GM18517 (cell line): ENCODE data around the gene MORN2.

Experiments
- ATAC-seq: cut with Tn5 transposase; IDR thresholded peaks from one replicate; pipeline ENCODE4 v1.9.1; 2021; ENCODE audit warnings: mild to moderate bottlenecking, moderate library complexity; ENCODE audit not compliant: unreplicated experiment

The MORN2 gene

GRCh38 chr2:38889045-38889444, 13.3 kb downstream of the MORN2 start:
- no peak for ATAC-seq

- no peak for ATAC-seq
Observed at GRCh38 chr2:38889575-38889974, 13.8 kb downstream of the MORN2 start, which contains the start of gene ARHGEF33. Gene ARHGEF33, plus strand, starts transcription at chr2:38889875. Its CDS starts 29,573 bp downstream, at chr2:38919448.

DNA sequence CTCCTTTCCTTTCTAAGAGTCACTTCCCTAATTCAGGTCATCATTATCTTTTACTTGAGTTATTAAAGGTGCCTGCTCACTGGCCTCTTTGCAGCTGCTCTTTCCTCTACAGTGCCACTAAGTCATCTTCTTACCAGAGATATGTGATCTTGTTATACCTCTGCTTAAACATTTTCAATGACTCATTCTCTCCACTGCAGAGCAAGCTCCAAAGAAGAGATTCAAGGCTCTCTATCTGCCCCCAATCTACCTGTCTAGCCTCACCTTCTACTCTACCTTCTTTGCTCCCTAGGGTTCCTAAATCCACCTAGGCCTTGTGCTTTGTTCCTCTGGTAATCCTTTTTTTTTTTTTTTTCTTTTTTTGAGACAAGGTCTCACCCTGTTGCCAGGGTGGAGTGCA, 17.0 kb downstream of the MORN2 start:
- no peak for ATAC-seq

- ATAC-seq, result no peak
Observed at GRCh38 chr2:38898256-38898655, 22.5 kb downstream of the MORN2 start.

GRCh38 chr2:38900726-38901125, 24.9 kb downstream of the MORN2 start:
- no peak for ATAC-seq

DNA sequence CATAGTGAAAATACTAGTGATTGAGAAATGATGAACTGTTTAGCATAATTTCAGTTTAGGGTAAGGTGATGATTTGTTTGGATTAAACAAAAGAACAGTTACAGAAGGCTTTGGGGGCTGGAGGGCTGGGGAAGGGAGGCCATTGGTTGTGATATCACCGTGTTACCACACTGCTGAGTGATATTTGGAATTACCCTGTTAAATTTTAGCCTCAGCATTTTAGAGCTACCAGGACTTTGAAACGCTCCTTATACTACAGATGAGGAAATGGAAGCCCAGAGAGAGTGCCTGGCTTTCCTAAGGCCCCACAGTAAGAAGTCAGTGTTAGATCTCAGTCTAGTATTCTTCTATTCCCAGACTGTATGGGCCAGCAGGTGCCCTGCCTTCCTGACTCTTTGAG, 29.5 kb downstream of the MORN2 start:
- no peak for ATAC-seq

DNA sequence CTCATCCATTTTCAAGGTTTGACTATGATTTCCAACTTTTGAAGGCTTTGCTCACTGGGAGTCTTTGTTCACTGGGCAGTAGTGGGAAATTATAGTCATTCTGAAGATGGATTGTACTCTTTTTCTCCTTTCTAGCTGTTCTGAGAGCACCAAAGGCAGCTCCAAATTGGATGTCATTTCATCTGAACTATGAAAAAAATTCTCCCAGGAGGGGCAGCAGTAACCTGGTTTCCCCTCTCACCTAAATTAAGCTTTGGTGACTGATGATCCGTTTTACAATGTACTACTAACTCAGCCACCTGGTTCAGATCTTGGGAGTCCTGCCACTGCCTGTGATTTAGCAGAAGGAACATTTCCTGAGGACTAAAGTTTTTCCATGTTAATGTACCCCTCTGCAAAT, 31.5 kb downstream of the MORN2 start:
- ATAC-seq, result no peak

- ATAC-seq, result peak; percentile 92
Observed at GRCh38 chr2:38907743-38908562, 32.2 kb downstream of the MORN2 start.

GRCh38 chr2:38909872-38910271, 34.1 kb downstream of the MORN2 start:
- ATAC-seq, result no peak

DNA sequence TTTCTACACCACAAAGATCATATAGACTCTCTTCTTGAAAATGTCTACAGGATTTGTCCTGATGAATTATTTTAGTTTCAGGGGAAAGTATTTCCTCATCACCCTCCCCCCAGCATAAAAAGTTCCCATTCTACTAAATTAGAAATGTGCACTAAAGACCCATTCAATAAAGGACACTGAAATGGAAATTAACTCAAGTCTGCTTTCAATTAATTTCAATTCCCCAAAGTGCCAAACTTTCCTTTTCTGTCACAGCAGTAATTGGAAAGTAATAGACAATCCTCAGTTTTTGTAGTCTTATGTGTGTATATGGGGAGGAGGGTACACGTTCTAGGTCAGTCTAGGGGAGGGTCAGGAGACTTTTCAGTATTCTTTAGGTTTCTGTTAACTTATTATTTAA, 35.4 kb downstream of the MORN2 start:
- ATAC-seq, result no peak

DNA sequence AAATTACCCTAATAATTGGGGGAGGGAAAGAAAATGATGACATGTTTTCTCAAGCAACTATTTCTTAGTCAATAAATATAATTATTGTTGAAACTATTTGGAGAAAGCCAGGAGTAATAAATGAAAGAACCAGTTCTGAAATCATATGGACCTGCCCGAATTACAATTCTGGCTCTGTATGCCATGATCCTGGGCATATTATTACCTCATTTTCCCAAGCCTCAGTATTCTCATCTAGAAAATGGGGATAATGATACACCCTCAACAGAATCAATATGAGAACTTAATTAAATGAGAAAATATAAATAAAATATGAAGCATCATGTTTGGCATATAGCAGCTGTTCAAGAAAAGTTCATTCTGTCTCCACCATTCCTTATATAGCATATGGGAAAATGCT, 36.8 kb downstream of the MORN2 start:
- no peak for ATAC-seq

DNA sequence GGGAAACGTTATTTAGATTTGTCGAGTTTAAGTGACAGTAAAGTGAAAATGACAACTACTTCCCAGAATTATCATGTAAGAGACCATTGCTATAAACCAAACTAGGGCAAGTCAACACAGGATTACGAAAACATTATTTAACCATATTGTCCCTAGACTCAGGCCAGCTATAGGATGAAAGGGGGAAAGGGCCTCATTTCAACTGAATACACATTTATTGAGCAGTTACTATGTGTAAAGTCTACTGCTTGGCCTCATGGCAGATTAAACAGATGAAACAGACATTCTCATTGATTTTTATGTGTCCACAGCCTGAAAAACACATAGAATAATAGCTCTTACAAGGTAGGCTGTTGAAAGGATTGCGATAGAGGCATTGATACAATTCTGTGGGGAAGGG, 46.6 kb downstream of the MORN2 start:
- ATAC-seq, result no peak

DNA sequence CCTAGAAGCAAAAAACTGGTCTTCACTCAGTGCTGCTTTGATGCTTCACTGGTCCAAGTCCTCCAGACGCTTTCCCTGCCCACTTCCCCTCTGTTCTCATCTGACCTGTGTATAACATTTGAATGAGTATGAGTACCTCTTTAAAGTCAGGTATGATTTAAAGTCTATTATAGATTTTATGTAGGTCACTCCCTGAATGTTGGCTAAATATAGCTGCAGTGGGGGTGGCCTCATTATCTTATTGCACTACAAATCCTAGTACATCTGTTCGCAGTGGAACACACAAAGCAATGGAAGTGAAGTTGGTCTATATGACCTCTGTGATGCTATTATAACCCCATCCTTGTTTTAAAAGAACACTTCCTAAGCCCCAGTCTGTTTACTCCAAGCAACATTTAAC, 47.1 kb downstream of the MORN2 start:
- no peak for ATAC-seq

GRCh38 chr2:38925982-38926381, 50.2 kb downstream of the MORN2 start:
- ATAC-seq, result no peak

DNA sequence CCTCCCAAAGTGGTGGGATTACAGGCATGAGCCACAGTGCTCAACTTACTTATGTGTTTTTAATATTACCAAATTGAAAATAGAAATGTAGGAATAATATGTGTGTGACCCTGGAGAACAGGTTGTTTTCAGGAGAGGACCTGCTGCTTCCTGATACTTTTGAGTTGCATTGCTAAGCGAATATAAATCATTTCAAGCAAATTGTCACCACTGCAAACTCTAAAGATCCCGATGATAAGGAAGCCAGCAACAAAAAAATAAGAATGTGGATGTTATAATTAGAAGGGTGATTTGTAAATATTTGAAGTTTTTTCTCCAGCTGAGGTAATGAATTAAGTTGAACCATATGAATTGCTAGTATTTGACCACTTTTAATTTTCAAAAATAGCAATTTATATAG, 54.8 kb downstream of the MORN2 start:
- ATAC-seq, result no peak
